ENCODE measurements around the gene LRRC70. TPM values are rescaled to one million over a fixed set of nuclear protein-coding genes. Genes with fewer than 3 reads are reported as not detected.

LRRC70 gene
- total RNA-seq, result 1 to 10 TPM in 6 of 8 experiments, under 1 TPM in 2; 0.58 to 4.3 (median 1.5) TPM

- H3K4me1 ChIP-seq (replicated peaks in 1 of 2), result peaks cover 2 to 4% of the 10 kb centered on the region in 2 donors
- H3K4me3 ChIP-seq, result no peak within 1 kb of the TSS
- H3K27ac ChIP-seq, result no peak within 1 kb of the TSS
- WGBS, 10 experiments, result 27 to 95% (median 43%) methylated on average over 2 to 4 of the region's 4 CpGs
- in situ Hi-C loops (cut with MboI; ENCODE audit: low pct_unique_long_range_greater_than_20kb in 2 of 9, low sequenced_read_pairs in 9 of 9, unreplicated experiment in 9 of 9), result no loop called here
- peak in 1 of 8 experiments; percentile 52 for ATAC-seq (replicated peaks in 6 of 8)
Measured at GRCh38 chr5:62578540-62578939, at the start of gene LRRC70. Gene LRRC70, plus strand, starts transcription at chr5:62578819. Its CDS starts 620 bp downstream, at chr5:62579439.

GRCh38 chr5:62533597-62533996 is 45.0 kb upstream of the LRRC70 start:
- Histone ChIP-seq H3K27ac (no peak overlapping the region), H3K4me1 (replicated peaks in 1 of 2) (no peaks in the 10 kb centered on the region), H3K4me3 (no peak overlapping the region)
- 85 to 100% (median 100%) methylated on average over 1 to 2 of the region's 2 CpGs; no CpG with 5 or more reads in 7 of the 10 experiments for WGBS, 10 experiments
- ATAC-seq (replicated peaks in 6 of 8), result no peak
- in situ Hi-C loops (cut with MboI; ENCODE audit: low pct_unique_long_range_greater_than_20kb in 2 of 9, low sequenced_read_pairs in 9 of 9, unreplicated experiment in 9 of 9), result no loop called here

- H3K4me3 ChIP-seq, result no peak overlapping the region
- 33 to 100% (median 61%) methylated on average over 2 to 4 of the region's 4 CpGs; no CpG with 5 or more reads in 1 of the 10 experiments for WGBS, 10 experiments
Measured at GRCh38 chr5:62534461-62535236, 44.0 kb upstream of the LRRC70 start.

GRCh38 chr5:62536232-62536631 is 42.4 kb upstream of the LRRC70 start:
- Histone ChIP-seq H3K4me1 (replicated peaks in 1 of 2) (no peaks in the 10 kb centered on the region), H3K27ac (no peak overlapping the region), H3K4me3 (no peak overlapping the region)
- WGBS, 10 experiments, result 86 to 100% (median 100%) methylated on average over 1 to 2 of the region's 2 CpGs; no CpG with 5 or more reads in 1 of the 10 experiments
- in situ Hi-C loops (cut with MboI; ENCODE audit: low pct_unique_long_range_greater_than_20kb in 2 of 9, low sequenced_read_pairs in 9 of 9, unreplicated experiment in 9 of 9), result no loop called here
- no peak for ATAC-seq (replicated peaks in 6 of 8)

More at GRCh38 chr5:62534461-62535236, 44.0 kb upstream of the LRRC70 start:
- no peak overlapping the region for H3K27ac ChIP-seq
- ATAC-seq (replicated peaks in 6 of 8), result no peak
- H3K4me1 ChIP-seq (replicated peaks in 1 of 2), result no peaks in the 10 kb centered on the region
- in situ Hi-C loops (cut with MboI; ENCODE audit: low pct_unique_long_range_greater_than_20kb in 2 of 9, low sequenced_read_pairs in 9 of 9, unreplicated experiment in 9 of 9), result no loop called here

GRCh38 chr5:62536783-62537182 is 41.8 kb upstream of the LRRC70 start:
- no peak overlapping the region for H3K4me3 ChIP-seq
- no peak overlapping the region for H3K27ac ChIP-seq
- no peaks in the 10 kb centered on the region for H3K4me1 ChIP-seq (replicated peaks in 1 of 2)
- ATAC-seq (replicated peaks in 6 of 8), result no peak
- 92 to 100% (median 97%) methylated on average over 2 of the region's 2 CpGs; no CpG with 5 or more reads in 2 of the 10 experiments for WGBS, 10 experiments
- in situ Hi-C loops (cut with MboI; ENCODE audit: low pct_unique_long_range_greater_than_20kb in 2 of 9, low sequenced_read_pairs in 9 of 9, unreplicated experiment in 9 of 9), result no loop called here

- H3K4me1 ChIP-seq (replicated peaks in 1 of 2), result no peaks in the 10 kb centered on the region
- 62 to 100% (median 95%) methylated on average over 2 to 9 of the region's 9 CpGs; no CpG with 5 or more reads in 1 of the 10 experiments for WGBS, 10 experiments
- in situ Hi-C loops (cut with MboI; ENCODE audit: low pct_unique_long_range_greater_than_20kb in 2 of 9, low sequenced_read_pairs in 9 of 9, unreplicated experiment in 9 of 9), result no loop called here
- ATAC-seq (replicated peaks in 6 of 8), result peak in 3 of 8 experiments; percentile 57 to 89 (median 65)
- no peak overlapping the region for H3K27ac ChIP-seq
- H3K4me3 ChIP-seq, result no peak overlapping the region
Measured at GRCh38 chr5:62538017-62538942, 40.3 kb upstream of the LRRC70 start.

- H3K27ac ChIP-seq, result no peak overlapping the region
- ATAC-seq (replicated peaks in 6 of 8), result no peak
- in situ Hi-C loops (cut with MboI; ENCODE audit: low pct_unique_long_range_greater_than_20kb in 2 of 9, low sequenced_read_pairs in 9 of 9, unreplicated experiment in 9 of 9), result no loop called here
- WGBS, 10 experiments, result 86 to 100% (median 100%) methylated on average over 1 of the region's 1 CpG; no CpG with 5 or more reads in 2 of the 10 experiments
- H3K4me3 ChIP-seq, result no peak overlapping the region
- no peaks in the 10 kb centered on the region for H3K4me1 ChIP-seq (replicated peaks in 1 of 2)
Measured at GRCh38 chr5:62542720-62543119, 35.9 kb upstream of the LRRC70 start.

- no peak for ATAC-seq (replicated peaks in 6 of 8)
- Histone ChIP-seq H3K27ac (no peak overlapping the region), H3K4me1 (replicated peaks in 1 of 2) (no peaks in the 10 kb centered on the region), H3K4me3 (no peak overlapping the region)
- in situ Hi-C loops (cut with MboI; ENCODE audit: low pct_unique_long_range_greater_than_20kb in 2 of 9, low sequenced_read_pairs in 9 of 9, unreplicated experiment in 9 of 9), result no loop called here
- WGBS, 10 experiments, result 55 to 100% (median 92%) methylated on average over 1 to 3 of the region's 3 CpGs; no CpG with 5 or more reads in 1 of the 10 experiments
Measured at GRCh38 chr5:62547945-62548630, 30.5 kb upstream of the LRRC70 start.

- in situ Hi-C loops (cut with MboI; ENCODE audit: low pct_unique_long_range_greater_than_20kb in 2 of 9, low sequenced_read_pairs in 9 of 9, unreplicated experiment in 9 of 9), result no loop called here
- ATAC-seq (replicated peaks in 6 of 8), result no peak
- WGBS, 10 experiments, result 0 to 100% (median 77%) methylated on average over 1 to 2 of the region's 2 CpGs; no CpG with 5 or more reads in 1 of the 10 experiments
- no peak overlapping the region for H3K4me3 ChIP-seq
- no peak overlapping the region for H3K27ac ChIP-seq
- H3K4me1 ChIP-seq (replicated peaks in 1 of 2), result no peaks in the 10 kb centered on the region
Measured at GRCh38 chr5:62550103-62550502, 28.5 kb upstream of the LRRC70 start.

- no peak overlapping the region for H3K4me3 ChIP-seq
- no peak for ATAC-seq (replicated peaks in 6 of 8)
- in situ Hi-C loops (cut with MboI; ENCODE audit: low pct_unique_long_range_greater_than_20kb in 2 of 9, low sequenced_read_pairs in 9 of 9, unreplicated experiment in 9 of 9), result no loop called here
Measured at GRCh38 chr5:62555930-62556329, 22.7 kb upstream of the LRRC70 start.

GRCh38 chr5:62558941-62559340 is 19.7 kb upstream of the LRRC70 start:
- Histone ChIP-seq H3K27ac (no peak overlapping the region), H3K4me1 (replicated peaks in 1 of 2) (no peaks in the 10 kb centered on the region), H3K4me3 (no peak overlapping the region)
- 87 to 100% (median 100%) methylated on average over 2 to 3 of the region's 3 CpGs; no CpG with 5 or more reads in 1 of the 10 experiments for WGBS, 10 experiments
- no peak for ATAC-seq (replicated peaks in 6 of 8)
- in situ Hi-C loops (cut with MboI; ENCODE audit: low pct_unique_long_range_greater_than_20kb in 2 of 9, low sequenced_read_pairs in 9 of 9, unreplicated experiment in 9 of 9), result no loop called here

More at GRCh38 chr5:62555930-62556329, 22.7 kb upstream of the LRRC70 start:
- Histone ChIP-seq H3K27ac (no peak overlapping the region), H3K4me1 (replicated peaks in 1 of 2) (no peaks in the 10 kb centered on the region)

- Histone ChIP-seq H3K4me1 (replicated peaks in 1 of 2) (no peaks in the 10 kb centered on the region), H3K4me3 (no peak overlapping the region), H3K27ac (no peak overlapping the region)
- ATAC-seq (replicated peaks in 6 of 8), result no peak
- 89 to 100% (median 100%) methylated on average over 1 of the region's 1 CpG; no CpG with 5 or more reads in 7 of the 10 experiments for WGBS, 10 experiments
- in situ Hi-C loops (cut with MboI; ENCODE audit: low pct_unique_long_range_greater_than_20kb in 2 of 9, low sequenced_read_pairs in 9 of 9, unreplicated experiment in 9 of 9), result no loop called here
Measured at GRCh38 chr5:62560786-62561185, 17.8 kb upstream of the LRRC70 start.

All from motor neuron (in vitro differentiated cells).